GM10266 (cell line): ENCODE data around the gene PPP5C.

Experiments used
- DNase-seq: peaks from one replicate; pipeline ENCODE4 v3.0.0; 2012; ENCODE audit errors: extremely low spot score
- CTCF ChIP-seq: IDR thresholded peaks from 2 replicates; pipeline ENCODE4 v1.5.1; 2012; ENCODE audit warnings: mild to moderate bottlenecking, low read depth; ENCODE audit not compliant: control insufficient read depth, insufficient read depth; ENCODE audit errors: missing control alignments

Gene PPP5C

GRCh38 chr19:46386996-46387712 is 40.3 kb downstream of the PPP5C start:
- DNase-seq = no peak
- TF ChIP-seq CTCF = no peak

- no peak for TF ChIP-seq CTCF
- DNase-seq = no peak
Measured at GRCh38 chr19:46387713-46388130, 40.8 kb downstream of the PPP5C start.

- no peak for TF ChIP-seq CTCF
- no peak for DNase-seq
Measured at GRCh38 chr19:46388311-46389095, 41.6 kb downstream of the PPP5C start.

GRCh38 chr19:46390121-46390858 is 43.4 kb downstream of the PPP5C start:
- DNase-seq = no peak
- no peak for TF ChIP-seq CTCF

GRCh38 chr19:46390866-46391265 is 44.0 kb downstream of the PPP5C start:
- no peak for TF ChIP-seq CTCF
- no peak for DNase-seq

- DNase-seq = no peak
Measured at GRCh38 chr19:46391296-46392251, 44.7 kb downstream of the PPP5C start.

More at GRCh38 chr19:46391296-46392251, 44.7 kb downstream of the PPP5C start:
- no peak for TF ChIP-seq CTCF
